ENCODE data around the gene EHD4. TPM values are rescaled to one million over a fixed set of nuclear protein-coding genes. Genes with fewer than 3 reads are reported as not detected.
A peak's percentile ranks its signal among the peaks of the same experiment; 100 is the strongest.

Gene EHD4
- total RNA-seq, 1 donor from 2014 or later = 42.6 TPM

GRCh38 chr15:41930221-41930866 lies 42.0 kb downstream of the EHD4 start:
- no peak for ATAC-seq (ENCODE audit: low read depth)
- intact Hi-C loops (cut with micrococcal nuclease) = no loop called here
- no peak for DNase-seq
- ChIA-PET POLR2A (interaction anchor here (1.6 to 4.8 kb wide), 3 partner anchors 26 to 157 kb away, joined by 7 to 92 read pairs (median 7); partner anchors contain the start of genes EHD4 and MAPKBP1), CTCF (interaction anchor here (3.1 kb wide), 1 partner anchor 27 kb away, joined by 10 read pairs; no protein-coding TSS in a partner anchor)
- TF ChIP-seq CTCF (IDR thresholded peaks at IDR 0.05) = no peak
- H3K27ac Mint-ChIP-seq = peak overlapping the region; percentile 88
- peak overlapping the region; percentile 65 for H3K4me3 Mint-ChIP-seq
- no peaks in the 10 kb centered on the region for H3K27me3 Mint-ChIP-seq
- H3K4me1 Mint-ChIP-seq = peaks cover 86% of the 10 kb centered on the region
- peaks cover 2% of the 10 kb centered on the region for H3K36me3 Mint-ChIP-seq (ENCODE audit: low read depth)
- H3K9me3 Mint-ChIP-seq = no peaks in the 10 kb centered on the region

GRCh38 chr15:41928637-41929620 lies 43.4 kb downstream of the EHD4 start:
- ATAC-seq (ENCODE audit: low read depth) = peak; percentile 95
- H3K4me3 Mint-ChIP-seq = peak overlapping the region; percentile 65
- H3K4me1 Mint-ChIP-seq = peaks cover 80% of the 10 kb centered on the region

GRCh38 chr15:41928100-41928499 lies 44.3 kb downstream of the EHD4 start:
- ATAC-seq (ENCODE audit: low read depth) (no peak), DNase-seq (no peak)
- POLR2A ChIA-PET = interaction anchor here (0.6 to 4.8 kb wide), 4 partner anchors 8 to 154 kb away, joined by 3 to 92 read pairs (median 8); partner anchors contain the start of genes EHD4, MAPKBP1 and SPTBN5
- TF ChIP-seq CTCF (IDR thresholded peaks at IDR 0.05) = no peak
- H3K4me3 Mint-ChIP-seq = peak overlapping the region; percentile 61
- peaks cover 14% of the 10 kb centered on the region for H3K36me3 Mint-ChIP-seq (ENCODE audit: low read depth)
- CTCF ChIA-PET = interaction anchor here (0.8 kb wide), 1 partner anchor 23 kb away, joined by 3 read pairs; no protein-coding TSS in a partner anchor
- no peaks in the 10 kb centered on the region for H3K9me3 Mint-ChIP-seq
- H3K27me3 Mint-ChIP-seq = no peaks in the 10 kb centered on the region
- intact Hi-C loops (cut with micrococcal nuclease) = loop anchor here (2.0 to 5.0 kb wide), 2 partner anchors 33 to 129 kb away; partner anchors contain the start of gene SPTBN5
- peak overlapping the region; percentile 88 for H3K27ac Mint-ChIP-seq
- H3K4me1 Mint-ChIP-seq = peaks cover 81% of the 10 kb centered on the region

More at GRCh38 chr15:41928637-41929620, 43.4 kb downstream of the EHD4 start:
- H3K27me3 Mint-ChIP-seq = no peaks in the 10 kb centered on the region
- H3K36me3 Mint-ChIP-seq (ENCODE audit: low read depth) = peaks cover 8% of the 10 kb centered on the region
- no peak for TF ChIP-seq CTCF (IDR thresholded peaks at IDR 0.05)
- intact Hi-C loops (cut with micrococcal nuclease) = loop anchor here (1.0 to 5.0 kb wide), 5 partner anchors 34 to 155 kb away; partner anchors contain the start of genes EHD4, JMJD7, MAPKBP1 and SPTBN5
- H3K9me3 Mint-ChIP-seq = no peaks in the 10 kb centered on the region
- CTCF ChIA-PET = interaction anchor here (1.0 to 3.1 kb wide), 3 partner anchors 25 to 43 kb away, joined by 3 to 10 read pairs (median 5); partner anchors contain the start of gene EHD4
- peak; percentile 70 for DNase-seq
- peak overlapping the region; percentile 88 for H3K27ac Mint-ChIP-seq
- POLR2A ChIA-PET = interaction anchor here (0.8 to 4.8 kb wide), 6 partner anchors 8 to 155 kb away, joined by 4 to 92 read pairs (median 7); partner anchors contain the start of genes EHD4, MAPKBP1 and SPTBN5

- H3K4me3 Mint-ChIP-seq = peak overlapping the region; percentile 61
- intact Hi-C loops (cut with micrococcal nuclease) = loop anchor here (5.0 kb wide), 1 partner anchor 130 kb away; no protein-coding TSS in a partner anchor
- no peak for ATAC-seq (ENCODE audit: low read depth)
- no peak for TF ChIP-seq CTCF (IDR thresholded peaks at IDR 0.05)
- POLR2A ChIA-PET = interaction anchor here (0.6 to 4.8 kb wide), 5 partner anchors 9 to 45 kb away, joined by 3 to 92 read pairs (median 7); partner anchors contain the start of genes EHD4 and SPTBN5
- DNase-seq = no peak
- H3K36me3 Mint-ChIP-seq (ENCODE audit: low read depth) = peaks cover 18% of the 10 kb centered on the region
- CTCF ChIA-PET = interaction anchor here (0.8 kb wide), 1 partner anchor 23 kb away, joined by 3 read pairs; no protein-coding TSS in a partner anchor
- peaks cover 81% of the 10 kb centered on the region for H3K4me1 Mint-ChIP-seq
- peak overlapping the region; percentile 88 for H3K27ac Mint-ChIP-seq
- H3K9me3 Mint-ChIP-seq = peaks cover 2% of the 10 kb centered on the region
- no peaks in the 10 kb centered on the region for H3K27me3 Mint-ChIP-seq
Measured at GRCh38 chr15:41927536-41927935, 44.8 kb downstream of the EHD4 start.
